Effector memory CD4-positive, alpha-beta T cell (primary cell): ENCODE results near the gene MICB.

Source experiments
- DNase-seq, 3 donors: peaks; one replicate each; pipeline ENCODE4 v3.0.0-alpha.2; 2020
- H3K27ac ChIP-seq: 2 replicates; pipeline ENCODE4 v1.7.0; 2013; ENCODE audit warnings: mild to moderate bottlenecking, low read length, moderate library complexity; ENCODE audit not compliant: insufficient read depth, poor library complexity, severe bottlenecking
- H3K27me3 ChIP-seq: replicated peaks from 2 replicates; pipeline ENCODE4 v1.7.0; 2013; ENCODE audit warnings: mild to moderate bottlenecking, low read length; ENCODE audit not compliant: insufficient read depth, control insufficient read depth, poor library complexity, severe bottlenecking
- H3K36me3 ChIP-seq: 2 replicates; pipeline ENCODE4 v1.7.0; 2013; ENCODE audit warnings: mild to moderate bottlenecking, low read length, moderate library complexity; ENCODE audit not compliant: control insufficient read depth, insufficient read depth
- H3K4me1 ChIP-seq: 2 replicates; pipeline ENCODE4 v1.7.0; 2013; ENCODE audit warnings: low read length, mild to moderate bottlenecking; ENCODE audit not compliant: control insufficient read depth, insufficient read depth, poor library complexity, severe bottlenecking
- H3K4me3 ChIP-seq: 2 replicates; pipeline ENCODE4 v1.7.0; 2013; ENCODE audit warnings: low read length, low read depth, mild to moderate bottlenecking; ENCODE audit not compliant: insufficient read depth, poor library complexity, severe bottlenecking
- H3K9me3 ChIP-seq: 2 replicates; pipeline ENCODE4 v1.7.0; 2013; ENCODE audit warnings: mild to moderate bottlenecking, low read length, moderate library complexity; ENCODE audit not compliant: control insufficient read depth

The MICB gene

DNA sequence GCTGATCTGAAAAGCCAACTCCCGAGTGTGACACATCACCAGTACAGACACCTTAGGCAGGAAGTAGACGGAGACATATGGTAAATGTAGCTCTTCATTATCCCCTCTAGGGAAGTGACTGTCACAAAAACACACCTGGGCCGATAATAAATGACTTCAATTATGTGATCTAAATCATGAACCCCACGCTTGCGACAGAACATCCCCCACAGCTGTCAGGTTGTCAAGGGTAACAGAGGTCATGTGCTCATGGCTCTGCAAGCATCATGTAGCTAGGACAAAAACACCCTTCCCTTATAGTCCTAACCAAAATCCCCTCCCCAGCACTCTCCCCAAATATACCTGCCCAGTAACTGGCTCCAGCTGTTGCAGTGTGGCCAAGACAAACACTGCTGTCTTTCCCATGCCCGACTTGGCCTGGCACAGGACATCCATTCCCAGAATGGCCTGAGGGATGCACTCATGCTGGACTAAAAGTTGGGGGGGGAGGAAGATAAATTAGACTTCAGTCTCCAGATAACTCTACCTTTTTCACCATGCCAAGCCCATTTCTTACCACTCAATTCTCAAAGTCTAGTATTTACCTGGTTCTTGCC, 41.0 kb downstream of the MICB start:
- Histone ChIP-seq H3K9me3 (no peaks in the 10 kb centered on the region), H3K4me1 (peaks cover 23% of the 10 kb centered on the region), H3K27ac (peak overlapping the region; percentile 93), H3K4me3 (no peak overlapping the region), H3K36me3 (peaks cover 60% of the 10 kb centered on the region), H3K27me3 (no peaks in the 10 kb centered on the region)
- no peak for DNase-seq

DNA sequence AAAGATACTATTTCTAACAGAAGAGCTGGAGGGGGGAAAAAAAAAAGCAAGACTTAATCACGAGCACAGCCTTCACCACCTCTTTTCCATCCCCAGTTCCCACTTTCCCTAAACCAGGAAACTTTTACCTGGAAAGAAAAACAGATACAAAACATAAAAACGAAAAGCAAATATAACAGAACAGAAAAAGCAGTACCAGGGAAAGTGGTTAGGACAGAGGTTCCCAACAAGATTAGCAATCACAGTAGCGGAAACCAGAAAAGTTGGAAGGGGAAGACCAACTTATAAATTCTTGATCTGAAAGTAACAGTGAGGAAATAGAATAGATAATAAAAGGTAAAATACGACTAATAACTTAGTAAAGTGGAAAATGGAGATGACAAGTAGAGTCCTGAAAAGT, 42.7 kb downstream of the MICB start:
- peaks cover 23% of the 10 kb centered on the region for H3K4me1 ChIP-seq
- H3K4me3 ChIP-seq = peak overlapping the region; percentile 61
- H3K27ac ChIP-seq = peak overlapping the region; percentile 93
- DNase-seq = no peak
- no peaks in the 10 kb centered on the region for H3K27me3 ChIP-seq
- H3K36me3 ChIP-seq = peaks cover 43% of the 10 kb centered on the region
- no peaks in the 10 kb centered on the region for H3K9me3 ChIP-seq

DNA sequence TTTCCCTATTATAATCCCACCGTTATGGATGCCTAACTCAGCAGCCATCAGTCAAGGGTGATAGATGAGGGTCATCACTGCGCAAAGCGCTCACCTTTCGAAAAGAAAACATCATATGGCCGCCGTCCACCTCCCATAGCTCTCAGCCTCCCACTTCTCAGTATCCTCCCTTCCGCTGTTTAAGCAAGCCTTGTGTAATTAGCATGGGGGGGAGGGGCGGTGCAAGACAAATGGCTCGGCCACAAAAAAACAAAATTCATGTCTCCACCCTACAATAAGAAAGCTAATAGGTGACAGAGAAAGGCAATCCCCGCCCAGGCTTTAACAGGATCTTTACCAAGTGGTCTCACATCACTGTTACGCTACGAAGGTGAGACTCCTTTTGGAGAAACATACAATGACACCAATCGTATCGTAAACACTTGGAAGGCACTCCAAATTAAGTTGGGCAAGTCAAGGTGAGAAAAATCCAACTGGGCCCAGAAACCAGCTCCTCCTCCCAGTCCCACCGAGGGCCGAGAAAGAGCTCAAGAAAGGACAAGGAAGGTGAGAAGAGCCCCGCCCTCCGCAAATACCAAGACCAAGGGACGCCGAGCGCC, 43.2 kb downstream of the MICB start:
- H3K4me1 ChIP-seq = peaks cover 23% of the 10 kb centered on the region
- no peaks in the 10 kb centered on the region for H3K27me3 ChIP-seq
- H3K4me3 ChIP-seq = peak overlapping the region; percentile 61
- DNase-seq = peak; percentile 51 to 65 (median 59)
- H3K27ac ChIP-seq = peak overlapping the region; percentile 93
- H3K36me3 ChIP-seq = peaks cover 37% of the 10 kb centered on the region
- no peaks in the 10 kb centered on the region for H3K9me3 ChIP-seq

DNA sequence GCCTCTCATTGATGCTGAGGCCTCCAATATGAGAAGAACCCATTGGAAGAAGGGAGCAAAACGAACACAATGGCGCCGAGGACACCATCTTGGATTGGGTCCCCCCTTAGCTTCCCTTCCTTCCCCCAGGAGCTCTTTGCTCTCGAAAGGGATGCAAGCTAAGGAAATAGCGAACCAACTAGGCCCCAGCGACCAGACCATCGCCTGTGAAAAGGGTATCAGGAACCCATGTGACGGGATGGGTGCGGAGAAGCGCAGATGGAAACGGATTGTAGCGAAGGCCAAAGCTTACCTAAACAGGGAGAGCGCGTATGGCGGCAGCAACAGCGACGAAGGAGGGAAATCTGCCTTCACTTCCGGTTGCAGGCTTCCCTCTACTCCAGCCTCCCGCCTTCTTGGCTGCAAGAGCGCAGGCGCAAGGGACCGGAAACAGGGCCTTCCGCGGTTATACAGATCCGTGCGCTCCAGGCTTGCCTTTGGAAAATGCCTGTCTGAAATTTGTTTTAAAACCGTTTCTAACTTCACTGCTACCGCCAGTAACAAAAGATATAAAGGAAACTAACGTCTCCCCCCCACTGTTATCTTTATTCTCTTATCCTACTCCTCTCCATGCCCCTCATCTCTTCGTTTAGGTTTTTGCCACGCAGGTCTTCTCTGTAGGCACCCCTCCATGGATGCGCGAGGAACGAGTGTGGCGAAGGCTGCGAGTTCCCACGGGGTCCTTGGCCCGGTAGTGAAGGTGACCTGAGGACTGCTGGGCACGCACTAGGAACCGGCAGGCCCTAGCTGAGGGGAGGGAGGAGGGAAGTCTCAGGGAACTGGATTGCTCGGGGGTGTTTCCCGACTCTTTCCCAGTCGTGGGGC, 43.9 kb downstream of the MICB start, which contains the start of gene DDX39B:
Gene DDX39B, minus strand, starts transcription at position 346 of the 864 bp plus-strand sequence. CDS start 1,471 bp downstream, outside the sequence.
- H3K4me1 ChIP-seq = peaks cover 28% of the 10 kb centered on the region
- no peaks in the 10 kb centered on the region for H3K9me3 ChIP-seq
- peak; percentile 87 to 92 (median 89) for DNase-seq
- H3K36me3 ChIP-seq = peaks cover 30% of the 10 kb centered on the region
- peak within 1 kb of the TSS; percentile 93 for H3K27ac ChIP-seq
- peak within 1 kb of the TSS; percentile 61 for H3K4me3 ChIP-seq
- no peaks in the 10 kb centered on the region for H3K27me3 ChIP-seq

DNA sequence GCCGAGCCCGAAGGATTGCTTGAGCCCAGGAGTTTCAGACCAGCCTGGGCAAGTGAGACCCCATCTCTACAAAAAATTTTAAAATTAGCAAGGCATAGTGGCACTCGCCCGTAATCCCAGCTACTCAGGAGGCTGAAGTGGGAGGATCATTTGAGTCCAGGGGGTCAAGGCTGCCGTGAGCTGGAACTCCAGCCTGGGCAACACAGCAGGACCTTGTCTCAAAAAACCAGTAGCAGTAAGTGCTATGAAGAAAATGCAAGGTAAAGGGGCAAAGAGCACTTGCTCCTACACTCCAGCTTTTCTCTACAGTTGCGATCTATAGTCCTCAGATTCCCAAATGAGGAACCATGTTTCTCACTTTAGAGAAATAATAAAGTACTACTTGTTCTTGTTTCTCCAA, 45.7 kb downstream of the MICB start:
- Histone ChIP-seq H3K27me3 (no peaks in the 10 kb centered on the region), H3K9me3 (no peaks in the 10 kb centered on the region), H3K27ac (no peak overlapping the region), H3K4me1 (peaks cover 39% of the 10 kb centered on the region), H3K4me3 (no peak overlapping the region), H3K36me3 (peaks cover 15% of the 10 kb centered on the region)
- no peak for DNase-seq

DNA sequence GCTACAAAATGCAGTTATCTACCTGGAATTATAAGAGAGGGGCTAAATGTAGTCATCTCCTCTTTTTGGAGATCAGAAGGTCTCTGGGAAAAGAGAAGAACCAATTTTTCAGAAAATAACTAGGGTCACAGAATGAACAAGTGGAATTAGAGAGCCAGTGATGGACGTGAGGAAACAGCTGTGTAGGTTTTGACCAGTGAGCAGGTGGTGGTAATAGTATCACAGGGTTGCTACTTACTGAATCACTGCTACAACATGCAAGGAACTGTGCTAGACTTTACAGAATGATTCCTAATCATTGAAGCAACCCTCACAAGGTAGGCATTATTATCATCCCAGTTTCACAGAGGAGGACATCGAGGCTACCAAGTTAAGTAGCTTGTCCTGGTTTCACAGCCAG, 46.7 kb downstream of the MICB start:
- Histone ChIP-seq H3K4me1 (peaks cover 31% of the 10 kb centered on the region), H3K4me3 (no peak overlapping the region), H3K27ac (no peak overlapping the region), H3K27me3 (no peaks in the 10 kb centered on the region), H3K36me3 (peaks cover 4% of the 10 kb centered on the region), H3K9me3 (no peaks in the 10 kb centered on the region)
- no peak for DNase-seq

DNA sequence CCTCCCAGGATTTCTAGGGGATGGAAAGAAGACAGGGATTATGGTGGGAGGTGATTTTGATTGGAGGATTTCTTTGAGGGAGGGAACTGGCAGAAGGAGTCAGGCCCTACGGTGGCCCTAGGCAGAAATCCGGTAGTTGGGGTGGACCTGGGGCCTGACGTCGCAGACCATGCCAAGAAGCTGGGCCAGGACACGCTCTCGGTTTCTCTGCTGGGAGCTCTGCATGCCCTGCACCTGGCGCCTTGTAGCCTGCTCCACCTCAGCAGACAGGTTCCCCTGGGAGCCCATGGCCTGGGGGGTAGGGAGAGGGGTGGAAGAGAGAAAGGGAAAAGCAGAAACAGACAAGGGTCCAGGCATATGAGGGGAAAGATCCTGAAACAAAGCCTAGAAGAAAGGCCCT, 47.3 kb downstream of the MICB start:
- no peak overlapping the region for H3K4me3 ChIP-seq
- H3K36me3 ChIP-seq = no peaks in the 10 kb centered on the region
- DNase-seq = no peak
- H3K27me3 ChIP-seq = no peaks in the 10 kb centered on the region
- no peaks in the 10 kb centered on the region for H3K9me3 ChIP-seq
- no peak overlapping the region for H3K27ac ChIP-seq
- peaks cover 25% of the 10 kb centered on the region for H3K4me1 ChIP-seq

DNA sequence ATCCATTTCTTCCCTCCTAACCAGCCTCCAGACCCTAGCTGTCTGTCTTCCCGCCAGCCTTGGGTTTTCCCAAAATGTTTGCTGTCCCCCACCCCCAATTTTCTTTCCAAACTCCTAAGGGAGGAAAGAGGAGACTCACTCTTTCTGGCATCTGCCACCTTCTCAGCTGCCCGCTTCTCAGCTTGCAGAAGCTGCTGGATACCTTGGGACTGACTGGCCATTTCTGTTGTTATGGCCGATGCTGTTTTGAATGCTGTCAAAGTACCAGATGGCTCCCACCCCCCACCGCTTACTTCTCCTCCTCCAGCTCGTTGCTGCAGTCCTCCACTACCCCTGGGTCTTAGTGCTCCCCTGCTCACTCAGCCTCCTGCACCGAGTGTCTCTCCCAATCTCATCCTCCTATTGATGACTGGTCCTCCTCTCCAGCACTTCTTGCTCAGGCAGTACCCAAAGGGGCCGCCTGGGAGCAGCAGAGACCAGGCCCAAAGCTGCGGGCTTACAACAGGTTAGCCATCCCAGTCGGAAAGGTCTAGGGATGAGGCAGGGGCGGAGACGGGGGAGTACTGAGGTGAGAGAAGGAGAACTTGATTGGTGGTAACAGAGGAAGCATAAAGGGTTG, 48.5 kb downstream of the MICB start, which contains the start of gene ATP6V1G2:
Gene ATP6V1G2, minus strand, starts transcription at position 270 of the 619 bp plus-strand sequence. Its CDS starts 49 bp downstream, at position 221.
- H3K36me3 ChIP-seq = no peaks in the 10 kb centered on the region
- peak within 1 kb of the TSS; percentile 76 for H3K27ac ChIP-seq
- H3K4me3 ChIP-seq = peak within 1 kb of the TSS; percentile 15
- peaks cover 20% of the 10 kb centered on the region for H3K4me1 ChIP-seq
- peak; percentile 65 to 83 (median 78) for DNase-seq
- H3K9me3 ChIP-seq = no peaks in the 10 kb centered on the region
- H3K27me3 ChIP-seq = no peaks in the 10 kb centered on the region

DNA sequence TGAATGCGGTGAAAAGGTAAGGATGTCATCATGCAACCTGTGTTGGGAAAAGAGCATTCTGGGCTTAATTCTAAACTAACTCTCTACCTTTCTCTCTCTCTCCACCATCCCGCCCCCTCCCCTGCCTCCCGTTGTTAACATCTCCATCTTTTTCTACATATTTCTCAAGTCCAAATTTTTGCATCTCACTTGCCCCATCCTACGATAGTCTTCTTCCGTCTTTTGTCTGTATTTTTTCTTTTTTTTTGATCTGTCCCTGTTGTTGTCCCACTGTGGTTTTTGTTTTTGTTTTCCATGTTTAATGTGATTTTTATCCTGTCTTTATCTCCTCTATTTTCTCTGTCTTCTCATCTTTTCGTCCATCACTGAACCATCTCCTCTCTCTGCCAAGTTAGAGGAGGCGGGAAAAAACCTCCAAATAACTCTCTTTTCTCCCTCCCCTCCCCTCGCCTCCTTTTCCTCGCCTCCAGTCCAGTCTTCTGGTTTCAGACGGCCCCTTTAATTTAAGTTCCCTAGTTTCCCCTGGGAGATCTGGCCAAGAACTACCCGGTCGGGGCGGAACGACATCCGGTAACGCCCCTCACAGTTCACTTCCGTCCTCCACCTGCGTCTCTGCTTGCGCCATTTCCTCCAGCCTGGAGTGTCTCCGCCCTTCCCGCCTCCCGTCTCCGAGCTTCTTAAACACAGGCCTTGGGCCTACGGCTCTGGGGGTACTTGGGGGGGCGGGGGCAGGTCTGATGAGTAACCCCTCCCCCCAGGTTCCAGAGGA, 49.2 kb downstream of the MICB start, which contains the start of gene NFKBIL1:
Gene NFKBIL1, plus strand, starts transcription at position 651 of the 769 bp plus-strand sequence. Its CDS starts 87 bp downstream, at position 738.
- Histone ChIP-seq H3K36me3 (no peaks in the 10 kb centered on the region), H3K27ac (peak within 1 kb of the TSS; percentile 76), H3K4me1 (peaks cover 20% of the 10 kb centered on the region), H3K9me3 (no peaks in the 10 kb centered on the region), H3K27me3 (no peaks in the 10 kb centered on the region), H3K4me3 (peak within 1 kb of the TSS; percentile 15)
- DNase-seq = peak; percentile 75 to 84 (median 83)
